HepG2 (cell line): Measurements from ENCODE around the gene BUB1. TPM values are rescaled to one million over a fixed set of nuclear protein-coding genes. Genes with fewer than 3 reads are reported as not detected.
A peak's percentile ranks its signal among the peaks of the same experiment; 100 is the strongest.

Source experiments
- EEA1 ChIP-seq: sonication (generic); formaldehyde crosslinking; IDR thresholded peaks from 2 replicates; pipeline ENCODE4 v1.5.1; 2020; ENCODE audit warnings: mild to moderate bottlenecking, missing genetic modification reagents, borderline replicate concordance
- HDAC2 ChIP-seq: sonication (generic); formaldehyde crosslinking; IDR thresholded peaks from 2 replicates; pipeline ENCODE4 v1.4.0; 2020; ENCODE audit warnings: missing genetic modification reagents
- HES4 ChIP-seq: sonication (generic); formaldehyde crosslinking; IDR thresholded peaks from 2 replicates; pipeline ENCODE4 v1.9.0; 2021; ENCODE audit warnings: mild to moderate bottlenecking, missing genetic modification reagents, borderline replicate concordance
- HHEX ChIP-seq: IDR thresholded peaks from 2 replicates; pipeline ENCODE4 v1.6.1; 2016; ENCODE audit warnings: control low read depth
- HMGXB3 ChIP-seq: sonication (generic); formaldehyde crosslinking; IDR thresholded peaks from 2 replicates; pipeline ENCODE4 v1.4.0; 2020; ENCODE audit warnings: missing genetic modification reagents, borderline replicate concordance
- MAFK ChIP-seq, 2 experiments: IDR thresholded peaks in 1 of 2; conservative IDR thresholded peaks in 1 of 2; 2 replicates each; pipeline ENCODE4 v1.6.1; 2011; ENCODE audit warnings: improper control_type of control experiment in 2 of 2, low read length in 2 of 2
- MAZ ChIP-seq, 2 experiments: sonication (generic) in 1 of 2; formaldehyde crosslinking in 1 of 2; IDR thresholded peaks; 2 replicates each; pipeline versions ENCODE4 v1.5.0 to v1.6.1; 2012 to 2020; ENCODE audit warnings: low read depth in 2 of 2, mild to moderate bottlenecking in 2 of 2, borderline replicate concordance in 1 of 2, improper control_type of control experiment in 1 of 2, low read length in 1 of 2, missing genetic modification reagents in 1 of 2, moderate library complexity in 1 of 2
- MED13 ChIP-seq: sonication (generic); formaldehyde crosslinking; IDR thresholded peaks from 2 replicates; pipeline ENCODE4 v1.5.0; 2020; ENCODE audit warnings: missing genetic modification reagents
- MIXL1 ChIP-seq: IDR thresholded peaks from 2 replicates; pipeline ENCODE4 v1.6.1; 2016
- NCOA1 ChIP-seq: sonication (generic); formaldehyde crosslinking; IDR thresholded peaks from 2 replicates; pipeline ENCODE4 v1.9.0; 2021; ENCODE audit warnings: missing genetic modification reagents
- NR2F6 ChIP-seq, 2 experiments: IDR thresholded peaks; 2 replicates each; pipeline ENCODE4 v1.6.1; 2016; ENCODE audit warnings: antibody characterized with exemption in 1 of 2, mild to moderate bottlenecking in 1 of 2
- REL ChIP-seq: sonication (generic); formaldehyde crosslinking; conservative IDR thresholded peaks from 2 replicates; pipeline ENCODE4 v1.8.0; 2022; ENCODE audit warnings: mild to moderate bottlenecking, missing genetic modification reagents, moderate library complexity
- SALL1 ChIP-seq: sonication (generic); formaldehyde crosslinking; IDR thresholded peaks from 2 replicates; pipeline ENCODE4 v1.8.0; 2022; ENCODE audit warnings: mild to moderate bottlenecking, missing genetic modification reagents
- SALL2 ChIP-seq: sonication (generic); formaldehyde crosslinking; IDR thresholded peaks from 2 replicates; pipeline ENCODE4 v1.8.1; 2023; ENCODE audit warnings: mild to moderate bottlenecking, missing genetic modification reagents, inconsistent platforms
- SOX13 ChIP-seq, 3 experiments: fragments of 450-650 bp in 1 of 3; sonication (generic) in 1 of 3; formaldehyde crosslinking in 1 of 3; IDR thresholded peaks in 2 of 3; conservative IDR thresholded peaks in 1 of 3; 2 replicates each; pipeline versions ENCODE4 v1.5.0 to v1.6.1; 2016 to 2020; ENCODE audit warnings: antibody characterized with exemption in 1 of 3, mild to moderate bottlenecking in 1 of 3, missing compliant biosample characterization in 1 of 3, missing genetic modification reagents in 1 of 3, moderate library complexity in 1 of 3
- SYNCRIP ChIP-seq: fragments of 200-400 bp; formaldehyde crosslinking; IDR thresholded peaks from 2 replicates; pipeline ENCODE4 v1.6.1; 2018; ENCODE audit warnings: mild to moderate bottlenecking, low read depth, low read length; ENCODE audit not compliant: insufficient read depth
- THAP11 ChIP-seq: IDR thresholded peaks from 2 replicates; pipeline ENCODE4 v1.6.1; 2016; ENCODE audit warnings: missing biosample characterization, missing genetic modification reagents
- YEATS4 ChIP-seq: sonication (generic); formaldehyde crosslinking; IDR thresholded peaks from 2 replicates; pipeline ENCODE4 v1.4.0; 2020; ENCODE audit warnings: missing genetic modification reagents, borderline replicate concordance
- ZBTB7B ChIP-seq: sonication (generic); formaldehyde crosslinking; IDR thresholded peaks from 2 replicates; pipeline ENCODE4 v1.4.0; 2020; ENCODE audit warnings: missing genetic modification reagents
- ZNF205 ChIP-seq: IDR thresholded peaks from 2 replicates; pipeline ENCODE4 v1.6.1; 2018; ENCODE audit warnings: missing biosample characterization, missing genetic modification reagents
- ZNF335 ChIP-seq: sonication (generic); formaldehyde crosslinking; IDR thresholded peaks from 2 replicates; pipeline ENCODE4 v1.4.0; 2020; ENCODE audit warnings: missing genetic modification reagents
- ZNF44 ChIP-seq: sonication (generic); formaldehyde crosslinking; IDR thresholded peaks from 2 replicates; pipeline ENCODE4 v1.5.1; 2020; ENCODE audit warnings: mild to moderate bottlenecking, missing genetic modification reagents
- ZSCAN20 ChIP-seq: sonication (generic); formaldehyde crosslinking; IDR thresholded peaks from 2 replicates; pipeline ENCODE4 v1.4.0; 2020; ENCODE audit warnings: missing genetic modification reagents, mild to moderate bottlenecking, borderline replicate concordance
- polyA plus RNA-seq, 8 experiments: library from polyadenylated mRNA; depleted of rRNA in 3 of 8; stranded (reverse) in 7 of 8; unstranded in 1 of 8; fragments of >200 nt; fragmentation: Illumina TruSeq in 4 of 8; extraction: Trizol in 4 of 8; gene quantifications; 2 replicates each; pipeline versions ENCODE4 v1.2.1 to v1.2.3, GENCODE V29; 2011 to 2016; ENCODE audit warnings: low read depth in 4 of 8, missing spikeins in 1 of 8, mixed read lengths in 1 of 8; ENCODE audit not compliant: insufficient read depth in 1 of 8
- total RNA-seq, 5 experiments: library from RNA; depleted of rRNA; stranded (reverse); fragments of >200 nt; fragmentation: Illumina TruSeq; extraction: Trizol; gene quantifications; 2 replicates each; pipeline ENCODE4 v1.2.3, GENCODE V29; 2016; ENCODE audit warnings: low read depth in 1 of 5
- TF ChIP-seq, protein P1 (sequence below): sonication (generic); formaldehyde crosslinking; IDR thresholded peaks from 2 replicates; pipeline ENCODE4 v1.8.0; 2022; ENCODE audit warnings: mild to moderate bottlenecking, missing genetic modification reagents, moderate library complexity

The BUB1 gene
- total and polyA plus RNA-seq, 2 of the 13 experiments (the other 11 are each of a cell fraction or from before 2014, with no cell fraction given), result 27.8 to 52.6 TPM

DNA sequence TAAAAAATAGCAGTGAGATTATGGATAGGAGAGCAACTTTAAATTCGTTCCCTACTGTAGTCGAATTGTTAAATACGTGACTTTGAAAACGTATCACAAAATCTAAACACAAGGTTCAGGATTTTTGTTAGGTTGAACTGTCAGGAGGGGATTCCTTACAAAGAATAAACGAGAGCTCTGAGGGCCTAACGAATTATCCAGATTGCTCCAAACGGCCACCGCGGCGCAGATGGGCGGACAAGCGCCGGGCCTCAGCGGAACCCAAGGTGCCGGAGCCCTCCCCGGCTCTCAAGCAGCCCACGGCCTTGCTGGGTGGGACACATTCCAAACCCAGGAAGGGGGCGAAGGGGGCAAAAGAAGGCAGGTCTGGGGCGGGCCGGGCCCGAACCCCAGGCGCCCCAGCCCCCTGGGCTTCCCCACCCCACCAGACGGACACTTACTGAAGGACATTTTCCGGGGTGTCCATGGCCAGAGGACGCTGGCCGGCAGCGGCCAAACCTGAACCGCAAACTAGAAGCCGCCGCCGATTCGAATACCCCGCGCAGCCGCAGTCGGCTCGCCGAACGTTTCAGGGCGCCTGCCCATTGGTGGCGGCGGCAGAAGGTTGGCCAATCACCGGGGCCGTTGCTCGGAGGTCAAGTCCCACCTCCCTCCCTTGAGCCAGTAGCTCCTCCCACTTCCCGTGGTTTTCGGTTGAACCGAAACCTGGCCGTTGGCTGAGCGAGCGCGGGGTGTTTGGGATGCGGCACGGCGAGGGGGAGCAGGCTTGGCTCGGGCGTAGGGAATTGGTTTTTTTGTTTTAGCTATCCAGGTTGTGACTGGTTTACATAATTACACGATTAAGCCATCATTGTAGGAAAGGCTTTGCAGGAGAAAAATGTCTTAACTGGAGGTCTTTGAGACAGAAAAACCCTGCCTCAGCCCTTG, at the start of gene BUB1 (continued):
- peak; percentile 21; the same call in 1 of the 2 replicates for TF ChIP-seq SALL2 (CRISPR knock-in tag)
- peak; percentile 85 for TF ChIP-seq THAP11 (CRISPR knock-in tag)
- TF ChIP-seq SALL1 (CRISPR knock-in tag), result peak; percentile 48; the same call in 1 of the 2 replicates
- TF ChIP-seq ZBTB7B, result peak; percentile 15; the same call in 1 of the 2 replicates
- TF ChIP-seq HHEX (CRISPR knock-in tag), result no peak
- no peak for TF ChIP-seq SYNCRIP
- TF ChIP-seq, protein P1, sequence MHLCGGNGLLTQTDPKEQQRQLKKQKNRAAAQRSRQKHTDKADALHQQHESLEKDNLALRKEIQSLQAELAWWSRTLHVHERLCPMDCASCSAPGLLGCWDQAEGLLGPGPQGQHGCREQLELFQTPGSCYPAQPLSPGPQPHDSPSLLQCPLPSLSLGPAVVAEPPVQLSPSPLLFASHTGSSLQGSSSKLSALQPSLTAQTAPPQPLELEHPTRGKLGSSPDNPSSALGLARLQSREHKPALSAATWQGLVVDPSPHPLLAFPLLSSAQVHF (CRISPR knock-in tag), result peak; percentile 60
- TF ChIP-seq ZNF44, result peak; percentile 41; the same call in 1 of the 2 replicates
- peak; percentile 61 for TF ChIP-seq HDAC2 (CRISPR knock-in tag)
- peak; percentile 100 for TF ChIP-seq HMGXB3 (CRISPR knock-in tag)
- TF ChIP-seq MIXL1 (CRISPR knock-in tag), result no peak
- TF ChIP-seq MAZ (IDR thresholded peaks at IDR 0.05; ENCODE audit: borderline replicate concordance, low read depth, low read length), result 0 out of 2 replicates have a peak, but pooled peaks have one; percentile 50
- TF ChIP-seq MAZ (CRISPR knock-in tag; IDR thresholded peaks at IDR 0.05; ENCODE audit: low read depth), result peak; percentile 22; the same call in 1 of the 2 replicates
- peak; percentile 58; the same call in 1 of the 2 replicates for TF ChIP-seq EEA1
- no peak for TF ChIP-seq MAFK (conservative IDR thresholded peaks at IDR 0.05 in 1 of 2, IDR thresholded peaks at IDR 0.05 in 1 of 2; ENCODE audit: low read length in 2 of 2)
- TF ChIP-seq MED13 (CRISPR knock-in tag), result no peak
- 0 out of 2 replicates have a peak, but pooled peaks have one; percentile 23 for TF ChIP-seq ZNF335
- no peak for TF ChIP-seq ZNF205
- TF ChIP-seq NR2F6 (IDR thresholded peaks at IDR 0.05), result no peak; the same call in 1 of the 2 replicates
- TF ChIP-seq NR2F6 (CRISPR knock-in tag; IDR thresholded peaks at IDR 0.05), result no peak; the same call in 1 of the 2 replicates
- TF ChIP-seq SOX13 (IDR thresholded peaks at IDR 0.05), result 0 out of 2 replicates have a peak, but pooled peaks have one; percentile 25
- 0 out of 4 replicates have a peak, but pooled peaks of 1 of the 2 experiments have one; percentile 28 for TF ChIP-seq SOX13 (CRISPR knock-in tag; conservative IDR thresholded peaks at IDR 0.05 in 1 of 2, IDR thresholded peaks at IDR 0.05 in 1 of 2)
- no peak for TF ChIP-seq REL (CRISPR knock-in tag)
- TF ChIP-seq HES4, result no peak
- peak; percentile 82; the same call in 1 of the 2 replicates for TF ChIP-seq YEATS4
- TF ChIP-seq NCOA1 (CRISPR knock-in tag), result no peak
- TF ChIP-seq ZSCAN20 (CRISPR knock-in tag), result 0 out of 2 replicates have a peak, but pooled peaks have one; percentile 26
